Endothelial cell of umbilical vein (primary cell): ENCODE measurements around the gene LGALS3BP. TPM values are rescaled to one million over a fixed set of nuclear protein-coding genes. Genes with fewer than 3 reads are reported as not detected.

Source experiments
- BruUV-seq: library from RNA; stranded (reverse); fragments of 400-500 nt; replicated peaks from 2 replicates; lab custom pipeline; 2021; lab: Mats Ljungman, UMichigan
- CTCF ChIA-PET: fragments of 300-600, 350-600 bp; sonication (Branson Sonifier 250); formaldehyde crosslinking; loops from one replicate; lab custom pipeline; 2021; ENCODE audit warnings: antibody characterized with exemption, inconsistent platforms; lab: Charles Lee
- POLR2A ChIA-PET: fragments of 300-600, 350-600 bp; sonication (Branson Sonifier 250); formaldehyde crosslinking; loops from one replicate; lab custom pipeline; 2021; ENCODE audit warnings: antibody characterized with exemption, inconsistent platforms; lab: Charles Lee
- DNase-seq: peaks from one replicate; pipeline ENCODE4 v3.0.0-alpha.2; 2011; ENCODE audit warnings: low read depth, low spot score
- FAIRE-seq: peaks from 2 replicates; lab custom pipeline; 2011; peaks lifted over from hg19 to GRCh38; lab: Jason Lieb, UNC
- H2AFZ ChIP-seq: 2 replicates; pipeline ENCODE4 v1.6.0; 2012; ENCODE audit warnings: low read depth, low read length, control low read depth, inconsistent platforms
- H3K27ac ChIP-seq: 2 replicates; pipeline ENCODE4 v1.5.1; 2011; ENCODE audit warnings: low read depth, mild to moderate bottlenecking, control low read depth, low read length, moderate library complexity; ENCODE audit not compliant: insufficient read depth
- H3K27me3 ChIP-seq, 2 experiments: 2 replicates each; pipeline versions ENCODE4 v1.6.0 to v1.6.1; 2011; ENCODE audit warnings: low read length in 2 of 2, mixed read lengths in 1 of 2; ENCODE audit not compliant: control insufficient read depth in 2 of 2, insufficient read depth in 2 of 2
- H3K36me3 ChIP-seq, 2 experiments: 2 replicates in 1 of 2; 3 replicates in 1 of 2; pipeline ENCODE4 v1.5.1; 2011; ENCODE audit warnings: low read length in 2 of 2, mild to moderate bottlenecking in 1 of 2, moderate library complexity in 1 of 2; ENCODE audit not compliant: control insufficient read depth in 2 of 2, insufficient read depth in 2 of 2; ENCODE audit errors: extremely low read depth in 1 of 2
- H3K4me1 ChIP-seq: 3 replicates; pipeline ENCODE4 v1.5.1; 2011; ENCODE audit warnings: mild to moderate bottlenecking, low read length; ENCODE audit not compliant: control insufficient read depth, insufficient read depth; ENCODE audit errors: extremely low read depth
- H3K4me2 ChIP-seq: 2 replicates; pipeline ENCODE4 v1.6.1; 2011; ENCODE audit warnings: low read length, control low read depth, mixed read lengths; ENCODE audit not compliant: insufficient read depth
- H3K4me3 ChIP-seq, 3 experiments: fragments of 200-600 bp in 1 of 3; sonication (generic), shearing (Covaris generic) in 1 of 3; replicated peaks in 1 of 3; 2 replicates each; pipeline ENCODE4 v1.5.1; 2011 to 2016; ENCODE audit warnings: control low read depth in 3 of 3, low read length in 3 of 3, mild to moderate bottlenecking in 2 of 3, inconsistent platforms in 1 of 3, low read depth in 1 of 3, moderate library complexity in 1 of 3; ENCODE audit not compliant: insufficient read depth in 1 of 3
- H3K79me2 ChIP-seq: 2 replicates; pipeline ENCODE4 v1.6.0; 2012; ENCODE audit warnings: low read length, inconsistent platforms; ENCODE audit not compliant: control insufficient read depth, insufficient read depth
- H3K9ac ChIP-seq: replicated peaks from 2 replicates; pipeline ENCODE3; 2011; ENCODE audit warnings: low read length, control low read depth; ENCODE audit not compliant: insufficient read depth; ENCODE audit errors: extremely low read depth
- H3K9me1 ChIP-seq: replicated peaks from 3 replicates; pipeline ENCODE4 v1.6.0; 2011; ENCODE audit warnings: mild to moderate bottlenecking, low read length; ENCODE audit not compliant: control insufficient read depth, insufficient read depth; ENCODE audit errors: extremely low read depth
- H3K9me3 ChIP-seq: replicated peaks from 2 replicates; pipeline ENCODE4 v1.5.1; 2012; ENCODE audit warnings: low read length, inconsistent platforms; ENCODE audit not compliant: control insufficient read depth, insufficient read depth
- H4K20me1 ChIP-seq: replicated peaks from 2 replicates; pipeline ENCODE3; 2011; ENCODE audit warnings: mild to moderate bottlenecking, low read length; ENCODE audit not compliant: control insufficient read depth, insufficient read depth; ENCODE audit errors: extremely low read depth
- EZH2 ChIP-seq: IDR thresholded peaks from 2 replicates; pipeline ENCODE4 v1.6.1; 2012; ENCODE audit warnings: borderline replicate concordance, low read depth, mild to moderate bottlenecking, moderate library complexity, low read length, inconsistent platforms; ENCODE audit not compliant: severe bottlenecking
- FOS ChIP-seq: IDR thresholded peaks from 2 replicates; pipeline ENCODE4 v1.6.1; 2011; ENCODE audit warnings: mild to moderate bottlenecking, low read length, moderate library complexity, borderline replicate concordance; ENCODE audit not compliant: insufficient read depth
- GATA2 ChIP-seq: IDR thresholded peaks from 2 replicates; pipeline ENCODE4 v1.7.0; 2011; ENCODE audit warnings: low read depth, mild to moderate bottlenecking, moderate library complexity, mixed read lengths, low read length; ENCODE audit not compliant: insufficient read length, insufficient read depth
- JUN ChIP-seq: IDR thresholded peaks from 2 replicates; pipeline ENCODE4 v1.6.1; 2011; ENCODE audit warnings: borderline replicate concordance, low read depth; ENCODE audit not compliant: insufficient read length, insufficient read depth
- MAX ChIP-seq: IDR thresholded peaks from 2 replicates; pipeline ENCODE4 v1.6.1; 2011; ENCODE audit not compliant: insufficient read depth, insufficient read length
- MYC ChIP-seq: IDR thresholded peaks from one replicate; pipeline ENCODE4 v1.6.1; 2011; ENCODE audit warnings: mild to moderate bottlenecking, low read depth, low read length
- POLR2A ChIP-seq: IDR thresholded peaks from 2 replicates; pipeline ENCODE4 v1.6.1; 2012; ENCODE audit warnings: low read depth, mild to moderate bottlenecking, control low read depth, low read length
- POLR2AphosphoS5 ChIP-seq: IDR thresholded peaks from 2 replicates; pipeline ENCODE4 v1.6.1; 2012; ENCODE audit warnings: low read depth, mild to moderate bottlenecking, control low read depth, low read length, moderate library complexity; ENCODE audit not compliant: insufficient read depth
- dilution Hi-C: fragments of 300-500 bp; cut with MboI; formaldehyde crosslinking; loops from one replicate; pipeline ENCODE4 v1.15.0; 2019; ENCODE audit warnings: low sequenced_read_pairs; ENCODE audit not compliant: extremely low pct_ligation_motif_present
- intact Hi-C: fragments of 100-400 bp; cut with micrococcal nuclease; formaldehyde crosslinking; loops from one replicate; pipeline ENCODE4 v1.10.0; 2022
- polyA plus RNA-seq, 4 experiments: library from polyadenylated mRNA; depleted of rRNA in 3 of 4; stranded (reverse) in 3 of 4; unstranded in 1 of 4; fragments of >200 nt; gene quantifications; 2 replicates each; pipeline versions ENCODE4 v1.2.1 to v1.2.3, GENCODE V29; 2011 to 2012; ENCODE audit warnings: missing spikeins in 1 of 4
- total RNA-seq: library from RNA; stranded (reverse); gene quantifications from 2 replicates; pipeline ENCODE4 v1.2.3, GENCODE V29; 2021
- TF ChIP-seq, protein P1 (sequence below), 2 donors: IDR thresholded peaks; 1 replicate in 1 of 2; 2 replicates in 1 of 2; pipeline ENCODE4 v1.5.1; 2011; ENCODE audit warnings: low read length in 2 of 2, mild to moderate bottlenecking in 2 of 2, moderate library complexity in 2 of 2, control low read depth in 1 of 2, inconsistent platforms in 1 of 2, low read depth in 1 of 2; ENCODE audit not compliant: insufficient read depth in 1 of 2; ENCODE audit errors: extremely low read depth in 1 of 2

Gene LGALS3BP
- total and polyA plus RNA-seq, 2 donors (not counting 3 experiments of a cell fraction or from before 2014, with no cell fraction given): 0.77 to 1.3 TPM

DNA sequence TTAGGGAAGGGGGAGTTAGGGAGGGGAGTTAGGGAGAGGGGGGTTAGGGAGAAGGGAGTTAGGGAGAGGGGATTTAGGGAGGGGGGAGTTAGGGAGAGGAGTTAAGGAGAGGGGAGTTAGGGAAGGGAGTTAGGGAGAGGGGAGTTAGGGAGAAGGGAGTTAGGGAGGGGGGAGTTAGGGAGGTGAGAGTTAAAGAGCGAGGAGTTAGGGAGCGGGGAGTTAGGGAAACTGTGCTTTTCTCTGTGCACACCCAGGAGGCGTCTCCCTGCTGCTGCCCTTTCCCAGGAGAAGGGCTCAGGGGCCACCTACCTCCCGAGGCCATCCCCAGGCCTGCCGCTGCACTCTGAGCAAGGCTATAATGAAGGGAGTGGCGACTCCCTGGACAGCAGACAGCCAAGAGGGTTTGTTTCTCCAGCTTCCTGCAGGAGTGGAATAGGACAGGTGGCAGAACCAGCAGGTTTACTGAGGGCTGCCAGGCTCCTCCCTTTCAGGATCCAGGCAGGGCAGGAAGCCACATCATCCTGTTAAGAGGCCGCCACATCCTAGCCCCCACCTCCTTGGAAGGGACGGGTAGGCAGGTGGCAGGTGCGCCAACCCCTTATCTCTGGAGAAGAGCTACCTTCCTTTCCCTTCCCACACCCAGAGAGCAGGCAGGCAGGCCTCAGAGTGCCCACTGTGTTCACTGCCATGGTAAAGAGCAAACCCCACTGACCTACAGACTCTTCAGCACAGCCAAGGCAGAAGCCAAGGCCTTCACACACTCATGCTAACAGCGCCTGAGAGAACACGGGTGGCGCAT is 25.5 kb upstream of the LGALS3BP start:
- CTCF ChIA-PET: interaction anchor here (2.4 kb wide), 1 partner anchor 10 kb away, joined by 10 read pairs; no protein-coding TSS in a partner anchor
- Histone ChIP-seq H2AFZ (no peak overlapping the region), H3K9me1 (no peaks in the 10 kb centered on the region), H3K9me3 (no peaks in the 10 kb centered on the region), H3K9ac (no peak overlapping the region), H3K27ac (no peak overlapping the region), H3K4me2 (no peak overlapping the region), H3K79me2 (peaks cover 82% of the 10 kb centered on the region), H4K20me1 (no peaks in the 10 kb centered on the region), H3K4me1 (peaks cover 34% of the 10 kb centered on the region), H3K4me3 (no peak overlapping the region), H3K27me3 (no peaks in the 10 kb centered on the region), H3K36me3 (peaks cover 3 to 9% of the 10 kb centered on the region in 2 experiments)
- TF ChIP-seq GATA2 (no peak), FOS (no peak), EZH2 (no peak), MAX (no peak), POLR2A (no peak), POLR2AphosphoS5 (no peak), JUN (no peak), MYC (no peak)
- TF ChIP-seq, protein P1, sequence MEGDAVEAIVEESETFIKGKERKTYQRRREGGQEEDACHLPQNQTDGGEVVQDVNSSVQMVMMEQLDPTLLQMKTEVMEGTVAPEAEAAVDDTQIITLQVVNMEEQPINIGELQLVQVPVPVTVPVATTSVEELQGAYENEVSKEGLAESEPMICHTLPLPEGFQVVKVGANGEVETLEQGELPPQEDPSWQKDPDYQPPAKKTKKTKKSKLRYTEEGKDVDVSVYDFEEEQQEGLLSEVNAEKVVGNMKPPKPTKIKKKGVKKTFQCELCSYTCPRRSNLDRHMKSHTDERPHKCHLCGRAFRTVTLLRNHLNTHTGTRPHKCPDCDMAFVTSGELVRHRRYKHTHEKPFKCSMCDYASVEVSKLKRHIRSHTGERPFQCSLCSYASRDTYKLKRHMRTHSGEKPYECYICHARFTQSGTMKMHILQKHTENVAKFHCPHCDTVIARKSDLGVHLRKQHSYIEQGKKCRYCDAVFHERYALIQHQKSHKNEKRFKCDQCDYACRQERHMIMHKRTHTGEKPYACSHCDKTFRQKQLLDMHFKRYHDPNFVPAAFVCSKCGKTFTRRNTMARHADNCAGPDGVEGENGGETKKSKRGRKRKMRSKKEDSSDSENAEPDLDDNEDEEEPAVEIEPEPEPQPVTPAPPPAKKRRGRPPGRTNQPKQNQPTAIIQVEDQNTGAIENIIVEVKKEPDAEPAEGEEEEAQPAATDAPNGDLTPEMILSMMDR (IDR thresholded peaks at IDR 0.05; ENCODE audit: extremely low read depth in 1 of 2, insufficient read depth in 1 of 2, low read depth in 1 of 2, low read length in 2 of 2): no peak
- POLR2A ChIA-PET: interaction anchor here (0.6 kb wide), 1 partner anchor 17 kb away, joined by 4 read pairs; no protein-coding TSS in a partner anchor
- FAIRE-seq (no peak), DNase-seq (peak; percentile 13)
- no TSS peak for BruUV-seq
- intact Hi-C loops (no loop called here), dilution Hi-C loops (no loop called here)
